Hepatocyte (in vitro differentiated cells): ENCODE results near the gene OR10V1. TPM values are rescaled to one million over a fixed set of nuclear protein-coding genes. Genes with fewer than 3 reads are reported as not detected.
A peak's percentile ranks its signal among the peaks of the same experiment; 100 is the strongest.

Source experiments
- DNase-seq: peaks from one replicate; pipeline ENCODE4 v3.0.0-alpha.2; 2016; ENCODE audit warnings: low spot score
- H2AFZ ChIP-seq: fragments of 200-600 bp; sonication (generic); 2 replicates; pipeline ENCODE4 v1.6.0; 2016; ENCODE audit warnings: antibody characterized with exemption, mild to moderate bottlenecking
- H3K27ac ChIP-seq: fragments of 200-600 bp; sonication (generic); 2 replicates; pipeline ENCODE4 v1.5.1; 2016; ENCODE audit warnings: mild to moderate bottlenecking
- H3K27me3 ChIP-seq: fragments of 200-600 bp; sonication (generic); 2 replicates; pipeline ENCODE4 v1.6.1; 2016
- H3K36me3 ChIP-seq: fragments of 200-600 bp; sonication (generic); replicated peaks from 2 replicates; pipeline ENCODE4 v1.5.1; 2016; ENCODE audit warnings: low read depth; ENCODE audit not compliant: insufficient read depth
- H3K4me1 ChIP-seq: fragments of 200-600 bp; sonication (generic); 2 replicates; pipeline ENCODE4 v1.5.1; 2016; ENCODE audit warnings: mild to moderate bottlenecking, moderate library complexity; ENCODE audit not compliant: insufficient read depth
- H3K4me2 ChIP-seq: fragments of 200-600 bp; sonication (generic); 2 replicates; pipeline ENCODE4 v1.6.0; 2016
- H3K4me3 ChIP-seq: fragments of 200-600 bp; sonication (generic); 2 replicates; pipeline ENCODE4 v1.5.1; 2016; ENCODE audit warnings: mild to moderate bottlenecking
- H3K79me2 ChIP-seq: fragments of 200-600 bp; sonication (generic); 2 replicates; pipeline ENCODE4 v1.6.0; 2017; ENCODE audit warnings: mild to moderate bottlenecking
- H3K9me2 ChIP-seq: fragments of 200-600 bp; sonication (generic); replicated peaks from 2 replicates; pipeline ENCODE4 v1.6.0; 2017; ENCODE audit warnings: mild to moderate bottlenecking; ENCODE audit not compliant: insufficient read depth
- H3K9me3 ChIP-seq: fragments of 200-600 bp; sonication (generic); 2 replicates; pipeline ENCODE4 v1.5.1; 2016; ENCODE audit warnings: low read depth, mild to moderate bottlenecking
- H4K20me1 ChIP-seq: fragments of 200-600 bp; sonication (generic); 2 replicates; pipeline ENCODE4 v1.6.0; 2016; ENCODE audit warnings: mild to moderate bottlenecking; ENCODE audit not compliant: insufficient read depth, poor library complexity, severe bottlenecking
- CTCF ChIP-seq: fragments of 200-600 bp; sonication (generic); IDR thresholded peaks from 2 replicates; pipeline ENCODE4 v1.5.1; 2016; ENCODE audit warnings: antibody characterized with exemption, mild to moderate bottlenecking; ENCODE audit not compliant: poor library complexity
- EZH2 ChIP-seq: fragments of 200-600 bp; sonication (generic); IDR thresholded peaks from 2 replicates; pipeline ENCODE4 v1.6.1; 2016; ENCODE audit warnings: antibody characterized with exemption, mild to moderate bottlenecking, borderline replicate concordance
- EZH2phosphoT487 ChIP-seq: fragments of 200-600 bp; sonication (generic); IDR thresholded peaks from one replicate; pipeline ENCODE4 v1.6.1; 2018; ENCODE audit warnings: antibody characterized with exemption, mild to moderate bottlenecking, low read depth, moderate library complexity; ENCODE audit not compliant: unreplicated experiment, severe bottlenecking
- WGBS: methylation state at CpG from one replicate; pipeline ENCODE4 v1.1.6; 2016; ENCODE audit warnings: low lambda C conversion rate; ENCODE audit errors: missing lambda C conversion rate; 5-methylcytosine and 5-hydroxymethylcytosine counted together
- polyA plus RNA-seq: library from polyadenylated mRNA; unstranded; fragments of >200 nt; fragmentation: Nextera tagmentation; extraction: Ambion mirVana; gene quantifications from 2 replicates; pipeline ENCODE4 v1.2.1, GENCODE V29; 2016
- total RNA-seq: library from RNA; depleted of rRNA; stranded (reverse); fragments of >200 nt; gene quantifications from 2 replicates; pipeline ENCODE4 v1.2.3, GENCODE V29; 2014

The OR10V1 gene
- total and polyA plus RNA-seq, 2 experiments from 2014 or later, result not detected

GRCh38 chr11:59716051-59716450, 2.4 kb upstream of the OR10V1 start:
- no peak overlapping the region for H2AFZ ChIP-seq
- H3K9me3 ChIP-seq, result no peaks in the 10 kb centered on the region
- H3K79me2 ChIP-seq, result no peaks in the 10 kb centered on the region
- no peaks in the 10 kb centered on the region for H3K4me1 ChIP-seq
- H3K27me3 ChIP-seq, result no peaks in the 10 kb centered on the region
- no peaks in the 10 kb centered on the region for H3K36me3 ChIP-seq
- H4K20me1 ChIP-seq, result no peaks in the 10 kb centered on the region
- DNase-seq, result no peak
- H3K9me2 ChIP-seq, result no peaks in the 10 kb centered on the region
- H3K4me3 ChIP-seq, result no peak overlapping the region
- no peak overlapping the region for H3K4me2 ChIP-seq
- WGBS, result 44% methylated on average over 3 of the region's 3 CpGs
- TF ChIP-seq EZH2 (no peak), EZH2phosphoT487 (no peak), CTCF (no peak)
- no peak overlapping the region for H3K27ac ChIP-seq

GRCh38 chr11:59710136-59710847, 3.4 kb downstream of the OR10V1 start:
- Histone ChIP-seq H3K9me2 (no peaks in the 10 kb centered on the region), H3K9me3 (no peaks in the 10 kb centered on the region), H3K36me3 (no peaks in the 10 kb centered on the region), H3K79me2 (no peaks in the 10 kb centered on the region), H3K4me2 (no peak overlapping the region), H3K27me3 (no peaks in the 10 kb centered on the region), H3K4me3 (no peak overlapping the region), H3K4me1 (no peaks in the 10 kb centered on the region), H2AFZ (peak overlapping the region; percentile 12), H4K20me1 (no peaks in the 10 kb centered on the region), H3K27ac (no peak overlapping the region)
- no peak for DNase-seq
- WGBS, result 66% methylated on average over 3 of the region's 3 CpGs
- TF ChIP-seq EZH2 (no peak), CTCF (no peak), EZH2phosphoT487 (no peak)

GRCh38 chr11:59708537-59708936, 5.1 kb downstream of the OR10V1 start:
- Histone ChIP-seq H3K4me1 (peaks cover 6% of the 10 kb centered on the region), H3K27ac (peak overlapping the region; percentile 47), H3K79me2 (no peaks in the 10 kb centered on the region), H4K20me1 (no peaks in the 10 kb centered on the region), H3K9me3 (no peaks in the 10 kb centered on the region), H3K36me3 (no peaks in the 10 kb centered on the region), H3K4me2 (no peak overlapping the region), H2AFZ (no peak overlapping the region), H3K27me3 (no peaks in the 10 kb centered on the region), H3K4me3 (no peak overlapping the region), H3K9me2 (no peaks in the 10 kb centered on the region)
- DNase-seq, result no peak
- 81% methylated on average over 1 of the region's 1 CpG for WGBS
- TF ChIP-seq EZH2phosphoT487 (no peak), EZH2 (no peak), CTCF (no peak)
